NK-92 treated with Interleukin-12 subunit alpha and Interleukin-12 subunit beta, amount 100 ng/mL, for 24 hours (cell line): Measurements from ENCODE around the gene PSD.

Experiments used
- DNase-seq: peaks from one replicate; lab custom pipeline; 2025; lab: John Stamatoyannopoulos, UW

PSD gene

DNA sequence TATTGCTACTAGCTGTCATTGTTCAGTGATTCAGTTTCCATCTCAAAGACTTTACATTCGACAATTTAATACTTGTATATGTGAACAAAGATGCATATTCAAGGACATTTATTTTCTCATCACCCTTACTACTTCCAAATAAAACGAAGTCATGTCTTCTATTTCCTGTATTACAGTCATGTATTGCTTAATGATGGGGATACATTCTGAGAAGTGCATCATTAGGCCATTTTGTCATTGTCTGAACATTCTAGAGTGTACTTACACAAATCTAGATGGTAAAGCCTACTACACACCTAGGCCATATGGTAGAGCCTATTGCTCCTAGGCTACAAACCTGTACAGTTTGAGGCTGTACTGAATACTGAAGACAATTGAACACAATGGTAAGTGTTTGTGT lies 26.3 kb upstream of the PSD start:
- no peak for DNase-seq

- DNase-seq, result no peak
These were observed 19.8 kb upstream of the PSD start for GRCh38 chr10:102438374-102438773.

DNA sequence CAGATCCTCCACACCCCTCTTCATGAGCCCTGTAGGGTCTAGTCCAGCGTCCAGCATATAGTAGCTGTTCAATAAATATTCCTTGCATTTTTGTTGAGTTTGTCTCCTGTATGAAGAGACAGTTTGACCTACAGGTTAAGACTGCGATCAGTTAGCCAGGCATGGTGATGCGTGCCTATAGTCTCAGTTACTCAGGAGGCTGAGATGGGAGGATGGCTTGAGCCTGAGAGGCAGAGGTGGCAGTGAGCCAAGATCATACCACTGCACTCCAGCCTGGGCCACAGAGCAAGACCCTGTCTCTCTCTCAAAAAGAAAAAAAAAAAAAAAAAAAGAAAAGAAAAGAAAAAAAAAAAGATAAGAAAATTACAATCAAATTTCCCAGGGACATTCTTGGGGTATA lies 18.9 kb upstream of the PSD start:
- DNase-seq, result no peak

- no peak for DNase-seq
These were observed 17.7 kb upstream of the PSD start for GRCh38 chr10:102436312-102436711.

- DNase-seq, result peak; percentile 61
These were observed 17.1 kb upstream of the PSD start for GRCh38 chr10:102435529-102436233.

- no peak for DNase-seq
These were observed 16.5 kb upstream of the PSD start for GRCh38 chr10:102435133-102435497.

GRCh38 chr10:102434394-102435132 lies 16.0 kb upstream of the PSD start:
- no peak for DNase-seq

DNA sequence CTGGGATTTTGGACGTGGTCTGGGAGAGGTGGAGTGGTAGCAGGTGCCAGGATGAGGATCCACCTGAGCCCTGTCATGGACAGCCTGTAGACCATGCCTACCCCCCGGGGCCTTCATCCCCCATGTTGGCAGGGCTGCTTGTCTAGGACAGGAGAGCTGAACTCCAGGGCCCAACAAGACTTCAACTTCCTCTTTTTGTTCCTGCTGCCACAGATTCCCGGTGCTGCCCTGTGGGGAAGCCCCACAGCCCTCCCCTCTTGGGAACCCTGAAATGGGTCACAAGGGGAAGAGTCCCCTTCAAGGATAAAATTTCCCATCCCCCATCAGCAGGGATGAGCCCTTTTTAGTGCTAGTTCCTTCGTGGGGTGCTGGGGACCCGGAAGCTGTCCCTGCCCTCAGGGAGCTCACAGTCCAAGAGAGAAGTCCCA lies 15.0 kb upstream of the PSD start:
- DNase-seq, result no peak

- DNase-seq, result peak; percentile 87
These were observed 13.8 kb upstream of the PSD start, which contains the start of gene CUEDC2 for GRCh38 chr10:102432162-102432950. Gene CUEDC2, minus strand, starts transcription at chr10:102432574. Its CDS starts 7,386 bp downstream, at chr10:102425188.

DNA sequence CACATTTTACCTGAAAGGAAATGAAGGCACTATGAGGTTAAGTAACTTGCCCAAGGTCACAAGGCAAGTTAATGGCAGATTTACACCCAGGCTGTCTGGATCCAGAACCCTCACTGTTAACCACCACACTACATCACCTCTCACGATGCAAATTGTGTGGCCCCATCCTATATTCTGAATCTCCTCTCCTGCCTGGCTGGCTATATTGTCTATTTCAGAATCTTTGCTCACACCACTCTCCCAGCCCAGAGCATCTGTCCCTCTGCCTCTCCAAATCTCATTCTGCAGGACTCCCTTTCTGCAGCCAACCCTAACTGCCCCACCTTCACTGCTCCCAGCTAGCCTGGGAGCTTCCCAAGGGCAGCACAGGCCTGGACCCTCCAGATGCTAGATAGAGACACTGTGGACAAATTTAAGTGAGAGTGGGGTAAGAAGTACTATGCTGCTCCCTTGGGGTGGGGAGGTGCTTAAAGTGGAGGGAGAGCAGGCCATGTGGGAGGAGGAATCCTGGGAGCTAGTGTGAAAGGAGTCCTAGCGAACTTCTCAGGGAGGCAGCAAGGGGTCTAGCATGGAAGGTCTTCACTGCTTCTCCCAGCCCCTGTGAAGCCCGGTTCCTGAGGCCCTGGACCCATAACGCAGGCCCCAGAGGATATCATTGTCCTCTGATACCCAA lies 13.0 kb upstream of the PSD start:
- DNase-seq, result no peak

GRCh38 chr10:102429468-102429867 lies 10.9 kb upstream of the PSD start:
- DNase-seq, result no peak

- DNase-seq, result no peak
These were observed 8.3 kb upstream of the PSD start for GRCh38 chr10:102426803-102427287.

DNA sequence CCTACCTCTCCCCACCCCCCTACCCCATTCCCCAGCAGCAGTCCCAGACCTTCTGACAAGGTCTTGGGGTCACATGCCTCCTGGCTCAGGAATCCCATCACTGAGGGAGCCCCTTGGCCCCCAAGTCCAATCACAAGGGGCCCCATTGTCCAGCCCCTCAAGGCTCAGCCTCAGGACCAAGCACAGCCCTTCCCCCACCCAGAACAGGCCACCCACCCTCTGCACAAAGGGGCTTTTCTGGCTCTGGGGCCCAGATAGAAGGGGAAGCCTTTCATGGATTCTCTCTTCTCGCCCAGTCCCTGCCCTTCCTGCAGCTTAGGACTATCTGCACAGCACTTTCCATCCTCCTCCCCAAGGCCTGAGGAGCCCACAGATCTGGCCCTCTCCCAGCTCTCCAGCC lies 6.9 kb upstream of the PSD start:
- DNase-seq, result no peak

DNA sequence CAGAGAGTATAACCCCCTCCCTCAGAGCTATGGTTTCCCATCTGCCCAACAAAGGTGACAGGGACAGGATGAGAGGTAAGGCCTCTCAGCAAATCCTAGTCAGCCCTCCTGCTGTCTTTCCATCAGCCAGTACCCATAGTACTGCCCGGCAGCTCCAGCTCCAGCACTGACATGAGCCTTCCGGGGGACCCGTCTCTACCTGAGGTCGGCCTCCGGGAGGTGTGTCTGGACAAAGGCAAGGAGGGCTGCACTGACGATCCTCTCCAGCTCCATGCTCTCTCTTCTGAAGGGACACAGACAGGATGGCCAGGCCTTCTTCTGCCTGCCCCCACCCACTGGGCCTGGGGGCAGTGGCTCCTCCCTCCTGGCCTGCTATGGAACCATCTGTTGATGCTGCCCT lies 6.3 kb upstream of the PSD start:
- DNase-seq, result no peak

GRCh38 chr10:102424145-102424544 lies 5.6 kb upstream of the PSD start:
- no peak for DNase-seq

DNA sequence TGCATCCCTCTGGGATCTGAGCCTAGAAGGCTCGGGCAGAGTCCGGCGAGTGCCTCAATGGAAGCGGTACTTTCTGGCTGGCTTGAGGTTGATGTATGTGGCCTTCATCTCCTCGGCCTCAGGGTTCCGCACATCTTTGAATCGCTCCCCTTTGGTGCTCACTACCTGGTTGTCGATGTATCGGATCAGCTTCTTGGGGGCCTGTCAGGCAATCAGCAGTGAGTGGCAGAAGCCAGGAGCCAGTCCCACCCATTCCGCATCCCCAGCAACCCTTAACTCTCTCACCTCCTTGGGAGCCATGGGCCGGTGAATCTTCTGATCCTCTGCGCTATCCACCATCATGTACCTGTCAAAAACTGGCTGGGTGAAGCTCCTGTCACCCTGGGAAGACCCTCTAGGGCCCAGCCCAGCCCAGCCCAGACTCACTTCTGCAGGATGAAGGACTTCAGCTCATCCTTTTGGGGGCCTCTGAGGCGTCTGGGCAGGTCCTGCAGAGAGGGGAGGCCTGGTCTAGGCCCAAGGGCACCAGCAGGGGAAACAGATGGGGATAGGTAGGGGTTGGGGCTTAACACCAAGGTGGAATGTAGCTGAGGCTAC lies 4.9 kb upstream of the PSD start:
- no peak for DNase-seq

DNA sequence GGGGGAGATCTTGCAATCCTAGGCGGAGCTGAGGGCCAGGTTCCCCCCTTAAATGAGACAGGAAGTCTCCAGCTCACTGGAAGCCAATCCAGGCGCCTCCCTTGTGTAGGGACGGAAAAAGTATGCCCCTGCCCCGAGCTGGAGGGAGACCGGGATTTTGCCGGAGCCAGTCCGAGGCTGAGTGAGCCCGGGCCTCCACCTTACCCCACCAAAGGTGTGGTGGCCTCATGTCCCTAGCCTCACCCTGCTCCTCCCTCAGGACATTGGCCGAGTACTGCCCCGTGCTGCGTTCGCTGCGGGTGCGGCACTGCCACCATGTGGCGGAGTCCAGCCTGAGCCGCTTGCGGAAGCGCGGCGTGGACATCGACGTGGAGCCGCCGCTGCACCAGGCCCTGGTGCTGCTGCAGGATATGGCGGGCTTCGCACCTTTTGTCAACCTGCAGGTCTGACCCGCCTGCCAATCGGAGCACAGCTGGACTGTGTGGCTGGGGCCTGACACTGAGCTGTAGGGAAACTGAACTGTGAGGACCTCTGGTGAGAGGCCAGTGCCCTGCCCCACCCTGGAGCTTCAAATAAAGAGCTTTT lies 4.1 kb upstream of the PSD start:
- DNase-seq, result peak; percentile 40

DNA sequence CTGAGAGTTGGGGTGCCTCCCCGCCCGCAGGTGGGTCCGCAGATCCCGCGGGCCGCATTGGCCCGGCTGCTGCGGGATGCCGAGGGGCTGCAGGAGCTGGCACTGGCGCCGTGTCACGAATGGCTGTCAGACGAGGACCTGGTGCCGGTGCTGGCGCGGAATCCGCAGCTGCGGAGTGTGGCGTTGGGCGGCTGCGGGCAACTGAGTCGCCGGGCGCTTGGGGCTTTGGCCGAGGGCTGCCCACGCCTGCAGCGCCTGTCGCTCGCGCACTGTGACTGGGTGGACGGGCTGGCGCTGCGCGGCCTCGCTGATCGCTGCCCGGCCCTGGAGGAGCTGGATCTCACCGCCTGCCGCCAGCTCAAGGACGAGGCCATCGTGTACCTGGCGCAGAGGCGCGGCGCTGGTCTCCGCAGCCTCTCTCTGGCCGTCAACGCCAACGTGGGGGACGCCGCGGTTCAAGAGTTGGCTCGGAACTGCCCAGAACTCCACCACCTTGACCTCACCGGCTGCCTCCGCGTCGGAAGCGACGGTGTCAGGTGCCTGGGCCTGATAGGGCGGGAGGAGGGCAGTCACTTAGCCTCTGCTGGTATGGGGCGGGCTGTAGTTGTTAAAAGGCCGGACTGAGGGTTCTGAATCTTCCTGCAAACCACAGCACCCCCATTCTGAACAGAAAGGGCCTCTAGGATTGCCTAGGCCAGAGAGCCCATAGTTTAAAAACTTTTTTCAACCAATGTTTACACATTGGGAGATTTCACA lies 3.4 kb upstream of the PSD start:
- DNase-seq, result no peak

- DNase-seq, result no peak
These were observed 2.8 kb upstream of the PSD start for GRCh38 chr10:102421507-102421756.

DNA sequence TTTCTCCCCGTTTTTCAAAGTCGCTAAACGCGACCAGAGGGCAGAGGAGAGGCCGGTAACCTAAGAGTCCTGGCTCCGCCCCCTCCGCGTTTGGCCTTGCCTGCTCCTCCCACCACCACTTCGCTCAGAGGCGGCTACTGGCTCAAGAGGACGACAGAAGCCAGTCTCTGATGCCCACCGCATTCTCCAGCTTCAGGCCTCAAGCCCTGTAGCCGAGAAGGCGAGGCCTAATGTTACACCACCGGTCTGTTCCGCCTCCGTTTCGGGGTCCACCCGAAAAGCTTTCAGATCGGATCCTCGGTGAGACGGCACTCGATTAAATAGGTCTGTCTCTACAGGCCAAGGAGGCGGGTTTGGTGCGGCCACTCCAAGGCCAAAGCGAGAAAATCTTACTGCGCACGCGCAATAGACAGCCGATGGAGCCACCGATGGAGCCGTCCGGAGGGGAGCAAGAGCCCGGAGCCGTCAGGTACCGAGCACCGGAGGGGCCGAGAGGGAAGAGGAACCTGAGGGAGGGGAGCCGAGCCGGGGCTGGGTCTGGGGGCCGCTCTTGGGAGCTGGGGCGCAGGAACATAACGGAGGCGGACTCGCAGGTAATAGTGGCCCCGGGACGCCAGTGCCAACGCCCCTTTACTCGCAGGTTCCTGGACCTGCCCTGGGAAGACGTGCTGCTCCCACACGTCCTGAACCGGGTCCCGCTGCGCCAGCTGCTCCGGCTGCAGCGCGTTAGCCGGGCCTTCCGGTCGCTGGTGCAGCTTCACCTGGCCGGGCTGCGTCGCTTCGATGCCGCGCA lies 2.3 kb upstream of the PSD start, which contains the start of gene FBXL15:
Gene FBXL15, plus strand, starts transcription at position 123 of the 793 bp plus-strand sequence. Its CDS starts 294 bp downstream, at position 417.
- peak; percentile 91 for DNase-seq
